T-helper 1 cell treated with Interleukin-12 subunit alpha and Interleukin-12 subunit beta and Interleukin-4 antibody, amounts not matched to agents 30 μg/mL and 1 μg/mL, for 36 hours (primary cell): ENCODE measurements around the gene SLC26A8.
"Not testable (repeated sequence)": the region's sequence is repeated elsewhere in the genome, so short reads cannot be mapped to it uniquely, and the experiment has no call there.

Experiments
- H3K27ac Mint-ChIP-seq: one replicate; pipeline ENCODE4 v1.8.0; 2021; ENCODE audit warnings: mild to moderate bottlenecking, mixed read lengths
- H3K27me3 Mint-ChIP-seq: one replicate; pipeline ENCODE4 v1.8.0; 2021; ENCODE audit warnings: low read depth, mixed read lengths
- H3K36me3 Mint-ChIP-seq: one replicate; pipeline ENCODE4 v1.8.0; 2021; ENCODE audit warnings: low read depth, mixed read lengths
- H3K4me1 Mint-ChIP-seq: one replicate; pipeline ENCODE4 v1.8.0; 2021; ENCODE audit warnings: low read depth, mixed read lengths
- H3K4me3 Mint-ChIP-seq: one replicate; pipeline ENCODE4 v1.8.0; 2021; ENCODE audit warnings: mild to moderate bottlenecking, moderate library complexity, mixed read lengths
- H3K9me3 Mint-ChIP-seq: one replicate; pipeline ENCODE4 v1.8.0; 2021; ENCODE audit warnings: mixed read lengths

Gene SLC26A8

DNA sequence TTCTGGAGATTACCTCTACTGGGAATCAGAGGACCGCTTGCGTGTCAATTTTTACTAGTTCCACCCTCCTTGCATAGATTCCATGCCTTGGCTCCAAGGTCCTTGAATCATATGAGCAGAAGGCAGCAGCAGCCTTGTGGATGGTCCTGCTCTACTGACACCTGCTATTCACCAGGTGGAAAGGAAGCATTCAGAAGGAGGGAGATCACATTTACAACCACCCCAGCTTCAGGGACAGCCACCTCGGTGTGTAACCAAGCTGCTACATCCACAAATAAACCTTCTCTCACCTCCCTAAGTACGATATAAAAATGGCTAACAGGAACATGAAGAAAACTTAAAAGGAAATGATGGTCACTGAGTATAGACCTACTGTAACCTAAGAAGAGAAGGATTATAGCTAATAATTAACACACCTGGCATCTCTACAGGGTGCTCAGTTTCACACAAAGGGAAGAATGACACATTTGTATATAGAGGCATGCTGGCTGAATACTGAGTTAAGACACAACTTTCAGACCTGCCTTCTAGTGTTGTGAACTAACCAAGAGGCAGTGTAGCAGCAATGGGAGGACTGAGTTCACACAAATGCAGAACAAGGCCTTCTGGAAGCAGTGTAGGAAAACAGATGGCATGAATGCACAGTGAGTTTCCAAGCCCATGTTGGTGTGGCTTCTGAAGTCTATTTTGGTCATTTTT is 57.2 kb downstream of the SLC26A8 start:
- Mint-ChIP-seq H3K9me3 (no peaks in the 10 kb centered on the region), H3K27me3 (peaks cover 10% of the 10 kb centered on the region), H3K36me3 (no peaks in the 10 kb centered on the region), H3K4me1 (no peaks in the 10 kb centered on the region), H3K27ac (no peak overlapping the region), H3K4me3 (no peak overlapping the region)

DNA sequence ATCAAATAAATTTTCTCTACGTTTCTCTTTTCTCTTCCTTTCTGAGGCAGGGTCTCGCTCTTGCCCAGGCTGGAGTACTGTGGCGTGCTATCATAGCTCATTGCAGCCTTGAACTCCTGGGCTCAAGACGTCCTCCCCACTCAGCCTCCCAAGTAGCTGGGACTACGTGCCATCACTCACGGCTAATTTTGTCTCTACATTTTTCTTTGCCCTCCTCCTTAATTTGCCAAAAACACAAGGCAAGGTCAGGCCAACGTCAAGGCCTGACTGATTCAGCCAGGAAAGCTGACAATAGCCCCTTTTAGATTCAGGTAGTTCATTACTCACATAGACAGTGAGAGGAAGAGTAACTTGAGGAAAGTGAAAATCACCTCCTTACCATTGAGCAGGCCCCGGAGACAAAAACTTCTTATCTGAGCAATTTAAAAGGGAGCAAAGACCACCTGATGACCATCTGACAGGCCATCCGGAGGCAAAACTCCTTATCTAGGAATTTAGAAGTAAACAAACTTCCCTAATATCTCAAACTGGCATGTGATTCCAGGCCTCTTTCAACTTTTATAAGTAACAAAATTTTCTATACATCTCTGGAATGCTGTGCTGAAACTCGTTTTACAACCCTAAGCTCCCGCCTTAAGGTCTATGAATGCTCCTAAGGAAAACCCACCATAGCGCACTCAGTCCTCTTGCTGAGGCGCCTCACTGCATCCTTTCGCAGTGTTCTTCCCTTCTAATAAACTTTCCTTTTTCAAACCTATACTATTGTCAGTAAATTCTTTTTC is 61.5 kb downstream of the SLC26A8 start:
- Mint-ChIP-seq H3K9me3 (no peaks in the 10 kb centered on the region), H3K27ac (no peak overlapping the region), H3K4me1 (no peaks in the 10 kb centered on the region), H3K4me3 (no peak overlapping the region), H3K36me3 (no peaks in the 10 kb centered on the region), H3K27me3 (peaks cover 45% of the 10 kb centered on the region)

GRCh38 chr6:35960187-35960586 is 64.3 kb downstream of the SLC26A8 start:
- H3K4me1 Mint-ChIP-seq = no peaks in the 10 kb centered on the region
- no peaks in the 10 kb centered on the region for H3K9me3 Mint-ChIP-seq
- H3K27ac Mint-ChIP-seq = no peak overlapping the region
- no peaks in the 10 kb centered on the region for H3K36me3 Mint-ChIP-seq
- H3K4me3 Mint-ChIP-seq = no peak overlapping the region
- peaks cover 42% of the 10 kb centered on the region for H3K27me3 Mint-ChIP-seq

DNA sequence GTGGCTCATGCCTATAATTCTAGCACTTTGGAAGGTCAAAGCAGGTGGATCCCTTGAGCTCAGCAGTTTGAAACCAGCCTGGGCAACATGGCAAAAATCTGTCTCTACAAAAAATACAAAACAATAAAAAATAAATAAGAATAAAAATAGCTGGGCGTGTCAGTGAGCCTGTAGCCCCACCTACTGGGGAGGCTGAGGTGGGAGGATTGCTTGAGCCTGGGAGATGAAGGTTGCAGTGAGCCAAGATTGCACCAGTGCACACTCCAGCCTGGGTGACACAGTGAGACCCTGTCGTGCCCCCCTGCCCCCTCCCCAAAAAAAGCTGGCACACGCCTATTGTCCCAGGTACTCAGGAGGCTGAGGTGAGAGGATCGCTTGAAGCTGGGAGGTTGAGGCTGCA is 68.5 kb downstream of the SLC26A8 start:
- H3K4me3 Mint-ChIP-seq = no peak overlapping the region
- peaks cover 8% of the 10 kb centered on the region for H3K4me1 Mint-ChIP-seq
- H3K36me3 Mint-ChIP-seq = no peaks in the 10 kb centered on the region
- peaks cover 26% of the 10 kb centered on the region for H3K27me3 Mint-ChIP-seq
- no peak overlapping the region for H3K27ac Mint-ChIP-seq
- no peaks in the 10 kb centered on the region for H3K9me3 Mint-ChIP-seq

GRCh38 chr6:35955521-35955920 is 68.9 kb downstream of the SLC26A8 start:
- no peak overlapping the region for H3K27ac Mint-ChIP-seq
- no peaks in the 10 kb centered on the region for H3K9me3 Mint-ChIP-seq
- H3K4me3 Mint-ChIP-seq = no peak overlapping the region
- H3K36me3 Mint-ChIP-seq = no peaks in the 10 kb centered on the region
- peaks cover 8% of the 10 kb centered on the region for H3K4me1 Mint-ChIP-seq
- peaks cover 22% of the 10 kb centered on the region for H3K27me3 Mint-ChIP-seq

DNA sequence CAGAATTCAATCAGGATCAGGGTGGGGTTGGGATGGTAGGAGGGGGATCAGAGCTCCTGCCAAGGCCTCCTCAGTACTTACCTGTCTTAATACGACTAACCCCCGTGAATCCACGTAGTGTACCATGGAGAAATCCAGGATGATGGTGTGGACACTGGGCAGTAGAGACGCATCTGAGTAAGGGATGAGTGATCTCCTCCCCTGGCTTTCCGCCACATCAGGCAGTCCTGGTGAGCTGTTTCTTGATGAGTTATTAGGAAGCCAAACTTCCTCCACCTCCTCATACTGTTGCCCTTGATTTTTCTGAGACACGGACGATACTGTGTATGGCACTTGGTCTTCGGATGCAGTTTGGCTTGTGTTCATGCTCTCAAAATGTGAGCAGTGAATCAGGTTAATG is 69.4 kb downstream of the SLC26A8 start:
- H3K4me1 Mint-ChIP-seq = peaks cover 8% of the 10 kb centered on the region
- no peak overlapping the region for H3K27ac Mint-ChIP-seq
- peaks cover 18% of the 10 kb centered on the region for H3K27me3 Mint-ChIP-seq
- no peaks in the 10 kb centered on the region for H3K36me3 Mint-ChIP-seq
- H3K4me3 Mint-ChIP-seq = no peak overlapping the region
- H3K9me3 Mint-ChIP-seq = no peaks in the 10 kb centered on the region

- Mint-ChIP-seq H3K4me3 (no peak overlapping the region), H3K9me3 (no peaks in the 10 kb centered on the region), H3K36me3 (no peaks in the 10 kb centered on the region), H3K4me1 (peaks cover 8% of the 10 kb centered on the region), H3K27ac (no peak overlapping the region), H3K27me3 (peaks cover 14% of the 10 kb centered on the region)
Observed at GRCh38 chr6:35954333-35954732, 70.1 kb downstream of the SLC26A8 start.

- Mint-ChIP-seq H3K4me3 (no peak overlapping the region), H3K27me3 (no peaks in the 10 kb centered on the region), H3K36me3 (no peaks in the 10 kb centered on the region), H3K27ac (no peak overlapping the region), H3K9me3 (no peaks in the 10 kb centered on the region), H3K4me1 (peaks cover 8% of the 10 kb centered on the region)
Observed at GRCh38 chr6:35948725-35949124, 75.7 kb downstream of the SLC26A8 start.

DNA sequence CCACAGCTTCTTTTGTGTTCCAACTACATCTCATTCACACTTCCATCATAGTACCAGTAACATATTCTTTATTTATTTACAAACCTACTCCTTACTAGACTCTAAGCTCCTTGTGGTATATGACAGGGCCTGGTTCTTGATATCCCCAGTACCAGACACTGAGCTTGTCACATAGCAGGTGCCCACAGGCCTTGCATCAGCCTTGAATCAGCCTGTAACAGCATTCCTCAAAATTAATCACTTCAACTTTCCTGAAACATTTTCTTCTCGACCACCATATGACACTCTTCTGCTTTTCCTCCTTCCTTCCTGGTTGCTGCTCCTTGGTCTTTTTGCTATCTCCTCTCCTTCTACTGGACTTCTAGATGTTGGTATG is 78.8 kb downstream of the SLC26A8 start:
- H3K4me1 Mint-ChIP-seq = no peaks in the 10 kb centered on the region
- no peaks in the 10 kb centered on the region for H3K9me3 Mint-ChIP-seq
- H3K27ac Mint-ChIP-seq = no peak overlapping the region
- H3K27me3 Mint-ChIP-seq = no peaks in the 10 kb centered on the region
- no peak overlapping the region for H3K4me3 Mint-ChIP-seq
- no peaks in the 10 kb centered on the region for H3K36me3 Mint-ChIP-seq

GRCh38 chr6:35943390-35943789 is 81.1 kb downstream of the SLC26A8 start:
- H3K4me1 Mint-ChIP-seq = no peaks in the 10 kb centered on the region
- no peaks in the 10 kb centered on the region for H3K36me3 Mint-ChIP-seq
- no peaks in the 10 kb centered on the region for H3K9me3 Mint-ChIP-seq
- H3K27ac Mint-ChIP-seq = no peak overlapping the region
- H3K4me3 Mint-ChIP-seq = no peak overlapping the region
- peaks cover 5% of the 10 kb centered on the region for H3K27me3 Mint-ChIP-seq

DNA sequence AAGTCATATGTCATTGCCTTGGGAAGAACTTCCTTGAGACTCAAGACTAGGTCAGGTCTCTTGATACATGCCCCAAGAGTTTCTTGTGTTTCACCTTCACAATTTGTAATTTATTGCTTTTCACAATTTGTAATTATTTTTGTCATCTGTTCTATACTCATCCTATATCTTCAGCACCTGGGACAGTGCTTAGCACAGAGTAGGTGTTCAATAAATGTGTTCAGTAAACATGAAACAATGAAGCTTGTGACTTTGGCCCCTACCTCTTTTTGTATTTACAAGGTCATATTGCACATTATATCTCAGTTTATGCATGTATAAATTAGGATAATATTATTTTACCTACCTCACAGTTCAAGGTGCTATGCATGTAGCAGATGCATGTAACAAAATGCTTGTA is 82.1 kb downstream of the SLC26A8 start:
- H3K27ac Mint-ChIP-seq = no peak overlapping the region
- peaks cover 8% of the 10 kb centered on the region for H3K27me3 Mint-ChIP-seq

DNA sequence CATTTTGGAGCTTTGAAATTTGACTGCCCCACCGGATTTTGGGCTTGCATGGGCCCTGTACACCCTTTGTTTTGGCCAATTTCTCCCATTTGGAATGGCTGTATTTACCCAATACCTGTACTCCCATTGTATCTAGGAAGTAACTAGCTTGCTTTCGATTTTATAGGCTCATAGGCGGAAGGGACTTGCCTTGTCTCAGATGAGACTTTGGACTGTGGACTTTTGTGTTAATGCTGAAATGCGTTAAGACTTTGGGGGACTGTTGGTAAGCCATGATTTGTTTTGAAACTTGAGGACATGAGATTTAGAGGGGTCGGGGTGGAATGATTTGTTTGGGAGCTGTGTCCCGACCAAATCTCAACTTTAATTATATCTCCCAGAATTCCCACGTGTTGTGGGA is 83.3 kb downstream of the SLC26A8 start:
- not testable (repeated sequence) for H3K36me3 Mint-ChIP-seq, H3K4me3 Mint-ChIP-seq, H3K9me3 Mint-ChIP-seq, H3K27ac Mint-ChIP-seq, H3K4me1 Mint-ChIP-seq
- peaks cover 11% of the 10 kb centered on the region for H3K27me3 Mint-ChIP-seq

More for the DNA sequence above, 82.1 kb downstream of the SLC26A8 start:
- Mint-ChIP-seq H3K36me3 (no peaks in the 10 kb centered on the region), H3K4me1 (no peaks in the 10 kb centered on the region), H3K4me3 (no peak overlapping the region), H3K9me3 (no peaks in the 10 kb centered on the region)

GRCh38 chr6:35940014-35940413 is 84.4 kb downstream of the SLC26A8 start:
- peaks cover 17% of the 10 kb centered on the region for H3K27me3 Mint-ChIP-seq
- not testable (repeated sequence) for H3K27ac Mint-ChIP-seq, H3K36me3 Mint-ChIP-seq, H3K9me3 Mint-ChIP-seq, H3K4me1 Mint-ChIP-seq, H3K4me3 Mint-ChIP-seq

DNA sequence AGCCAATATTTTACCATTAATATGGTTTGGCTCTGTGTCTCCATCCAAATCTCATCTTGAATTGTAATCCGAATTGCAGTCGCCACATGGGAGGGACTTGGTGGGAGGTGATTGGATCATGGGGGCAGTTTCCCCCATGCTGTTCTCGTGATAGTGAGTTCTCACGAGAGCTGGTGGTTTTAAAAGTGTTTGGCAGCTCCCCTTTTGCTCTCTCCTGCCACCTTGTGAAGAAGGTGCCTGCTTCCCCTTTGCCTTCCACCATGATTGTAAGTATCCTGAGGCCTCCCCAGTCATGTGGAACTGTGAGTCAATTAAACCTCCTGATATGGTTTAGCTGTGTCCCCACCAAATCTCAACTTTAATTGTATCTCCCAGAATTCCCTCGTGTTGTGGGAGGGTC is 85.2 kb downstream of the SLC26A8 start:
- not testable (repeated sequence) for H3K4me1 Mint-ChIP-seq, H3K9me3 Mint-ChIP-seq, H3K27ac Mint-ChIP-seq, H3K4me3 Mint-ChIP-seq, H3K36me3 Mint-ChIP-seq
- H3K27me3 Mint-ChIP-seq = peaks cover 17% of the 10 kb centered on the region

DNA sequence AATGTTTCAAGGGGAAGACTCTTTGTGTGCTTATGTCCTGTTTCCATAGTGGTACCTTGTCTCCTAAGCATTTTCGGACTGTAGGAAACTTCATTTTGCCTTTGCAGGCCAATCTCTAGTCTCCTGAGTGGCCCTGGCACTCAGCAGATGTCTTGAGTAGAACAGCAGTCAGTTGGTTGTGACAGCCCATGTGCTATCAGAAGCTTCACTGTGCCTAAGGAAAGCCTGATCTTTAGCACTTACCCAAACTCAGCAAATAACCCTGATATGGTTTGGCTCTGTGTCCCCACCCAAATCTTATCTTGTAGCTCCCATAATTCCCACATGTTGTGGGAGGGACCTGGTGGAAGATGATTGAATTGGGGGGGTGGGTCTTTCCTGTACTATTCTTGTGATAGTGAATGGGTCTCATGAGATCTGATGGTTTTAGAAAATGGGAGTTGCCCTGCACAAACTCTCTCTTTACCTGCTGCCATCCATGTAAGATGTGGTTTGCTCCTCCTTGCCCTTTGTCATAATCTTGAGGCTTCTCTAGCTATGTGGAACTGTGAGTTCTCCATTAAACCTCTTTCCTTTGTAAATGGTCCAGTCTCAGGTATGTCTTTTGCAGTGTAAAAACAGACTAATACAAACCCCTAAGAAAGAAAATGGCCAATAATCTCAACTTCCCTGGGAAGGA is 87.6 kb downstream of the SLC26A8 start:
- H3K36me3 Mint-ChIP-seq = no peaks in the 10 kb centered on the region
- no peak overlapping the region for H3K4me3 Mint-ChIP-seq
- H3K4me1 Mint-ChIP-seq = no peaks in the 10 kb centered on the region
- peaks cover 3% of the 10 kb centered on the region for H3K9me3 Mint-ChIP-seq
- no peak overlapping the region for H3K27ac Mint-ChIP-seq
- peaks cover 17% of the 10 kb centered on the region for H3K27me3 Mint-ChIP-seq
